Measurements from ENCODE around the gene CDON. TPM values are rescaled to one million over a fixed set of nuclear protein-coding genes. Genes with fewer than 3 reads are reported as not detected.

CDON gene
- total RNA-seq, 2 donors from 2014 or later, result 5.6 to 7.3 TPM

DNA sequence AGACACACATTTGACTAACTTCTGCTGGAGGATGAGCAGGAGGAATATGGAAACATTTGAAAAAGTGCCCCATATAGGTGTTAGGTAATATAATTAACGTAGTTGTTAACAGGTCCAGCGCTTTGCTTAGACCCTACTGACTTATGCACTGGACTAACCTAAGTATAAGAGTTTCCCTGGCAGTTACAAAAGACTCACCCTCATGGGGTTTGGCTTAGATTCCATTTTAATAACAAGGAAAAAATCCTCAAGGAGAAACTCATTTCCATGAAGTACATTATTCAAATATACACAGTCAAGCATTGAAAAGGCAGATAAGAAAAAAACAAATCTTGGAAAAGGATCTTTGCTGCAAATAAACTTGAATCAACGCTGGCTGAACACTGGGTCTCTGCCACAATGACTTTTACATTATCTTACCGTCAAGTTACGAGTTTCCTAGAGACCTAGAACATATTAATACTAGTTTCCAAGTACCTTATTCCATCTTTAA lies 27.7 kb downstream of the CDON start:
- Histone ChIP-seq H3K36me3 (replicated peaks in 1 of 2; ENCODE audit: insufficient read depth in 1 of 2, low read depth in 2 of 2) (no peaks in the 10 kb centered on the region), H3K4me3 (no peak overlapping the region), H3K27ac (no peak overlapping the region), H3K9me3 (no peaks in the 10 kb centered on the region), H3K4me1 (no peaks in the 10 kb centered on the region), H3K27me3 (no peaks in the 10 kb centered on the region)
- 46 to 59% methylated on average over 5 of the region's 5 CpGs for WGBS, 2 donors
- DNase-seq, result no peak
- intact Hi-C loops (cut with DNase I), result no loop called here
- TF ChIP-seq POLR2A (IDR thresholded peaks at IDR 0.05), result no peak
- TF ChIP-seq, protein P1, sequence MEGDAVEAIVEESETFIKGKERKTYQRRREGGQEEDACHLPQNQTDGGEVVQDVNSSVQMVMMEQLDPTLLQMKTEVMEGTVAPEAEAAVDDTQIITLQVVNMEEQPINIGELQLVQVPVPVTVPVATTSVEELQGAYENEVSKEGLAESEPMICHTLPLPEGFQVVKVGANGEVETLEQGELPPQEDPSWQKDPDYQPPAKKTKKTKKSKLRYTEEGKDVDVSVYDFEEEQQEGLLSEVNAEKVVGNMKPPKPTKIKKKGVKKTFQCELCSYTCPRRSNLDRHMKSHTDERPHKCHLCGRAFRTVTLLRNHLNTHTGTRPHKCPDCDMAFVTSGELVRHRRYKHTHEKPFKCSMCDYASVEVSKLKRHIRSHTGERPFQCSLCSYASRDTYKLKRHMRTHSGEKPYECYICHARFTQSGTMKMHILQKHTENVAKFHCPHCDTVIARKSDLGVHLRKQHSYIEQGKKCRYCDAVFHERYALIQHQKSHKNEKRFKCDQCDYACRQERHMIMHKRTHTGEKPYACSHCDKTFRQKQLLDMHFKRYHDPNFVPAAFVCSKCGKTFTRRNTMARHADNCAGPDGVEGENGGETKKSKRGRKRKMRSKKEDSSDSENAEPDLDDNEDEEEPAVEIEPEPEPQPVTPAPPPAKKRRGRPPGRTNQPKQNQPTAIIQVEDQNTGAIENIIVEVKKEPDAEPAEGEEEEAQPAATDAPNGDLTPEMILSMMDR (IDR thresholded peaks at IDR 0.05), result no peak
- no peak for ATAC-seq

DNA sequence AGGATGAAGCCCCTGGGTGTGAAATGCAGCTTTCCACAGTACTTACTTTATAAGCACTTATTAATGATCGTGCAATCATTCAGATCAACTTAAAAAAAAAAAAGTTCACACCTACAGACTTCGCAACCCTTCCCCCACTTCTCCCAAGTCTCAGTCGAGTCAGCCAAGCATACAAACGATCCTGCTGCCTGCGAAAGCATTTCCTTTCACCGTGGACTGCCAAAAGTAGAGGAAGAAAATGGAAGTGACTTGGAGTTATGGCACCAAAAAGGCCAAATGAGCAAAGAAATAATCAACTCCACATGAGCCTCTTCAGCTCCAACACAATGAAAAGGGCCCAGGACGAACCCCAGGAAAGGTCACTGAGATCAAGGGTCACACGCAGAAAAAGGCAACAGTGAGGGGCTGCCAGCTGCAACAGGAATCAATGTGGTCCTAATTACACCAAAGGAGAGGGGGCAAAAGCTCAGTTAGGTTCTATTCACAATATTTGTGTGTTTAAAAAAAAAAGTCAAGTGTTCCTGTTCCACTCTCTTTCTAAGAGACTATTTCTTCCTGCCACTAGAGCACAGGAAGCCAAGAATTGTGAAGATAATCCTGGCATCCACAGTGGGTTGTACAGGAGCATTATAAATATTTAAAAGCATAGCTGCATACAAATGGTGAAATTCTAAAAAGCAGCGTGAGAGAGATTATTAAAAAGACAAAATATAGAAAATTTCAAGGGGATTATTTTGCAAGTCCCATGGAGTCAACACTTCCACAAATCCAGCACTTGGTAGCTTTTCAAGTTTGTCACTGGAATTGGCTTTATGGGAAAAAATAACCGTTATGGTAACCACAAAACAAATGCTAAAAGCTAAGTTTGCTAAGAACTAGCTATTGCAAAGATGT lies 28.4 kb downstream of the CDON start:
- 59 to 64% methylated on average over 10 of the region's 10 CpGs for WGBS, 2 donors
- no peaks in the 10 kb centered on the region for H3K36me3 ChIP-seq (replicated peaks in 1 of 2; ENCODE audit: insufficient read depth in 1 of 2, low read depth in 2 of 2)
- TF ChIP-seq, protein P1 (IDR thresholded peaks at IDR 0.05), result no peak
- TF ChIP-seq POLR2A (IDR thresholded peaks at IDR 0.05), result no peak
- no peak overlapping the region for H3K4me3 ChIP-seq
- ATAC-seq (no peak), DNase-seq (no peak)
- no peaks in the 10 kb centered on the region for H3K9me3 ChIP-seq
- H3K27ac ChIP-seq, result no peak overlapping the region
- H3K27me3 ChIP-seq, result no peaks in the 10 kb centered on the region
- H3K4me1 ChIP-seq, result no peaks in the 10 kb centered on the region
- intact Hi-C loops (cut with DNase I), result no loop called here

DNA sequence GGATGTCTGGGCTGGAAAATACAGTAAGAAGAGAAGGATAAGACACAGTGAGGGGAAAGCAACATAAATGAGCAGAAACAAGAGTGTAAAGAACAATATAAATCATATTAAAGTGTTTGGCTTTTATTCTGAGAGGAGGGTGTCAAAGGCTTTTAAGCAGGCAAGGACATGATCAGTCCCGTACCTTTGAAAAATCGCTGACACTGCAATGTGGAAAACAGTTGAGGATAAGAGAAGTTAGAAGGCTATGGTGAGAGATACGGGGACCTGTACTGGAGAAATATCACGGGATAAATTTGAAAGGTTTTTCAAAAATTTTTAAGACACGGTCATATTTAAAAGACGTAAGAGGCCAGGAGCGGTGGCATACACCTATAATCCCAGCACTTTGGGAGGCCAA lies 30.3 kb downstream of the CDON start:
- 89 to 91% methylated on average over 7 of the region's 7 CpGs for WGBS, 2 donors
- intact Hi-C loops (cut with DNase I), result no loop called here
- H3K27me3 ChIP-seq, result no peaks in the 10 kb centered on the region
- no peak overlapping the region for H3K27ac ChIP-seq
- no peaks in the 10 kb centered on the region for H3K4me1 ChIP-seq
- no peaks in the 10 kb centered on the region for H3K36me3 ChIP-seq (replicated peaks in 1 of 2; ENCODE audit: insufficient read depth in 1 of 2, low read depth in 2 of 2)
- ATAC-seq, result no peak
- TF ChIP-seq POLR2A (IDR thresholded peaks at IDR 0.05), result no peak
- TF ChIP-seq, protein P1 (IDR thresholded peaks at IDR 0.05), result no peak
- H3K4me3 ChIP-seq, result no peak overlapping the region
- H3K9me3 ChIP-seq, result no peaks in the 10 kb centered on the region
- DNase-seq, result no peak

DNA sequence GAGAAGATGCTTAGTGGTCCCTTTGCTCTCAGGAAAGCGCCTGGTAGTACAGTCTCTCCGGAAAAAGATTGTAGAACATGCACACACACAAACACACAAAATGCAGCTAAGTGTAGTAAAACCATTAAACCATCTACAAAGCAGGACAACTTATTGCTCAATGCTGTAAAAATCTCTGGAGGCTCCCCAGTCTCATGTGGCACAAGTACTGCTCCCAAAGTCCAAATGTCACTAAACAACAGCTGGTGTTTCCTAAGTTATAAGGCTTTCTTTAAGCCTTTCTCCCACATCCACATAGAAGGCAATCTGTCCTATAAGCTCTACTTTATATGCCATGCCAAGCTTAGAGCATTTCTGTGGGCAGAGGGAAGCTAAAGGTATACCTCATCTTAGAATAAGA lies 32.9 kb downstream of the CDON start:
- Histone ChIP-seq H3K4me1 (peaks cover 3% of the 10 kb centered on the region), H3K4me3 (no peak overlapping the region), H3K36me3 (replicated peaks in 1 of 2; ENCODE audit: insufficient read depth in 1 of 2, low read depth in 2 of 2) (no peaks in the 10 kb centered on the region), H3K27me3 (no peaks in the 10 kb centered on the region), H3K9me3 (no peaks in the 10 kb centered on the region), H3K27ac (no peak overlapping the region)
- no peak for DNase-seq
- intact Hi-C loops (cut with DNase I), result no loop called here
- TF ChIP-seq, protein P1 (IDR thresholded peaks at IDR 0.05), result no peak
- TF ChIP-seq POLR2A (IDR thresholded peaks at IDR 0.05), result no peak
- 88 to 93% methylated on average over 2 of the region's 2 CpGs for WGBS, 2 donors
- ATAC-seq, result no peak

All from body of pancreas (tissue), 4 donors.